GM13977 (cell line): ENCODE data around the gene DUSP8.
"Not testable (repeated sequence)": the region's sequence is repeated elsewhere in the genome, so short reads cannot be mapped to it uniquely, and the experiment has no call there.

Experiments used
- DNase-seq: peaks from one replicate; pipeline ENCODE4 v3.0.0; 2012; ENCODE audit warnings: low spot score
- CTCF ChIP-seq: IDR thresholded peaks from 2 replicates; pipeline ENCODE4 v1.5.1; 2012; ENCODE audit warnings: mild to moderate bottlenecking, control low read depth; ENCODE audit not compliant: insufficient read depth; ENCODE audit errors: extremely low read depth, missing control alignments
- in situ Hi-C: fragments of 300-500 bp; cut with MboI; formaldehyde crosslinking; loops from one replicate; pipeline ENCODE4 v1.12.0; 2022; ENCODE audit warnings: low sequenced_read_pairs, low pct_unique_long_range_greater_than_20kb, mixed read lengths, inconsistent platforms; ENCODE audit not compliant: unreplicated experiment

DUSP8 gene

GRCh38 chr11:1572197-1573076, at the start of gene DUSP8:
Gene DUSP8, minus strand, starts transcription at chr11:1572271. Its CDS starts 6,445 bp downstream, at chr11:1565826.
- DNase-seq: peak; percentile 98
- no peak for TF ChIP-seq CTCF
- in situ Hi-C loops: no loop called here

- no peak for DNase-seq
- in situ Hi-C loops: no loop called here
- no peak for TF ChIP-seq CTCF
These were observed 47.4 kb upstream of the DUSP8 start for GRCh38 chr11:1619449-1619848.

- DNase-seq: no peak
- in situ Hi-C loops: no loop called here
- TF ChIP-seq CTCF: no peak
These were observed 46.2 kb upstream of the DUSP8 start for GRCh38 chr11:1618231-1618630.

GRCh38 chr11:1608363-1608762, 36.3 kb upstream of the DUSP8 start, which contains the start of gene KRTAP5-3:
Gene KRTAP5-3, minus strand, starts transcription at chr11:1608463. Its CDS starts 78 bp downstream, at chr11:1608385.
- TF ChIP-seq CTCF: no peak
- in situ Hi-C loops: no loop called here
- DNase-seq: no peak

GRCh38 chr11:1607901-1608300, 35.8 kb upstream of the DUSP8 start:
- DNase-seq, in situ Hi-C loops: not testable (repeated sequence)

GRCh38 chr11:1607156-1607845, 35.2 kb upstream of the DUSP8 start:
- in situ Hi-C loops, DNase-seq: not testable (repeated sequence)

GRCh38 chr11:1605923-1606322, 33.9 kb upstream of the DUSP8 start:
- in situ Hi-C loops: not testable (repeated sequence)
- DNase-seq: peak; percentile 81

GRCh38 chr11:1604711-1605110, 32.6 kb upstream of the DUSP8 start:
- in situ Hi-C loops: no loop called here
- TF ChIP-seq CTCF: no peak
- DNase-seq: no peak
